ENCODE data around the gene XYLT1. TPM values are rescaled to one million over a fixed set of nuclear protein-coding genes. Genes with fewer than 3 reads are reported as not detected.

The XYLT1 gene
- total RNA-seq, 1 donor from 2014 or later, result under 0.01 TPM

DNA sequence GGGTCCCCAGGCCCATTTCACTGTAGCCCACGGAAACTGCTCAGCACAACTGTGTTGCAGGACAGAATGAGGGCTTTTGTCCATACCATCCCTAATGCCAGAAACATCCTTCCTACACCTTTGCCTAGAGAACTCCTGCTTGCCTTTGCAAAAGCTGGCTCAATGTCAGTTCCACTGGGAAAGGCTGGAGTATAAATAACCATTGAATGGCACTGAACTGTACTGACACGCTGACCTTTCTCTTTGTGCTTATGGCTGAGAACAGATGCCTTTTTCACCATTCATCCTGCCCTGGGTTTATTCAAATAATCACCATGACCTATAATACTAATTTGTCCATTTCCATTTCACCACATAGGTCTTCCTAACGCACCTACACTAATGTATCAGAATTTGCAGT lies 300.3 kb downstream of the XYLT1 start:
- Histone ChIP-seq H3K36me3 (ENCODE audit: control insufficient read depth, insufficient read depth, low read length) (no peaks in the 10 kb centered on the region), H3K27me3 (ENCODE audit: control insufficient read depth, insufficient read depth, low read length) (no peaks in the 10 kb centered on the region), H3K4me3 (ENCODE audit: low read depth, low read length) (no peak overlapping the region)
- DNase-seq (ENCODE audit: low read depth) (no peak), FAIRE-seq (no peak)
- TF ChIP-seq, protein P1, sequence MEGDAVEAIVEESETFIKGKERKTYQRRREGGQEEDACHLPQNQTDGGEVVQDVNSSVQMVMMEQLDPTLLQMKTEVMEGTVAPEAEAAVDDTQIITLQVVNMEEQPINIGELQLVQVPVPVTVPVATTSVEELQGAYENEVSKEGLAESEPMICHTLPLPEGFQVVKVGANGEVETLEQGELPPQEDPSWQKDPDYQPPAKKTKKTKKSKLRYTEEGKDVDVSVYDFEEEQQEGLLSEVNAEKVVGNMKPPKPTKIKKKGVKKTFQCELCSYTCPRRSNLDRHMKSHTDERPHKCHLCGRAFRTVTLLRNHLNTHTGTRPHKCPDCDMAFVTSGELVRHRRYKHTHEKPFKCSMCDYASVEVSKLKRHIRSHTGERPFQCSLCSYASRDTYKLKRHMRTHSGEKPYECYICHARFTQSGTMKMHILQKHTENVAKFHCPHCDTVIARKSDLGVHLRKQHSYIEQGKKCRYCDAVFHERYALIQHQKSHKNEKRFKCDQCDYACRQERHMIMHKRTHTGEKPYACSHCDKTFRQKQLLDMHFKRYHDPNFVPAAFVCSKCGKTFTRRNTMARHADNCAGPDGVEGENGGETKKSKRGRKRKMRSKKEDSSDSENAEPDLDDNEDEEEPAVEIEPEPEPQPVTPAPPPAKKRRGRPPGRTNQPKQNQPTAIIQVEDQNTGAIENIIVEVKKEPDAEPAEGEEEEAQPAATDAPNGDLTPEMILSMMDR (IDR thresholded peaks at IDR 0.05; ENCODE audit: insufficient read depth, low read length, severe bottlenecking), result no peak

DNA sequence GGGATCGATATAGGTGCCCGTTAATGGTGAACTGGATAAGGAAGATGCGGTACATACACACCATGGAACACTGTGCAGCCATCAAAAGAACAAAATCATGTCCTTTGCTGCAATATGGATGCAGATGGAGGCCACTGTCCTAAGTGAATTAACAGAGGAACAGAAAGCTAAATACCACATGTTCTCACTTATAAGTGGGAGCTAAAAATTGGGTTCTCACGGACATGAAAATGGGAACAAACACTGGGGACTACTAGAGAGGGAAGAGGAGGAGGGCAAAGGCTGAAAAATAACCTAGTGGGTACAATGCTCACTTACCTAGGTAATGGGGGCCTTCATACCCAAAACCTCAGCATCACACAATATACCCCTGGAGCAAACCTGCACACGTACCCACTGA lies 302.6 kb downstream of the XYLT1 start:
- FAIRE-seq, result no peak

DNA sequence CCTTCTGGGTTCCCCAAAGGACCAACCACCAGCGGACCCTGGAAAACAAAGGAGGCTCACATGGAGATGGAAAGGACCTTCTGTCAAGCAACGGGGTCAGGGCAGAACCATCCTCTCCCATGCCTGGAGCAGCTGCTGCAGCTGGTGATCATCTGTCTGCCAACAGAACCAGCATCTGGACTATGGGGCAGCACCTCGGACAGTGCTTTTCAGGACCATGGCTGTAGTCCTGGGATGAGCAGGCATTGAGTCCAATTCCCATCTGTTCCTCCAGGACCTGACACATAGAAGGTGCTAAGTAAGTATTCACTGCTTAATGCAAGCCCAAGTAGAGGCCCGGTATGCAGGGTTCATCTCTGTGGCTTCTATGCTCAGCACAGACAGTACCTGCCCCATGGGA lies 304.7 kb downstream of the XYLT1 start:
- Histone ChIP-seq H3K27me3 (ENCODE audit: control insufficient read depth, insufficient read depth, low read length) (no peaks in the 10 kb centered on the region), H3K36me3 (ENCODE audit: control insufficient read depth, insufficient read depth, low read length) (no peaks in the 10 kb centered on the region), H3K4me3 (ENCODE audit: low read depth, low read length) (no peak overlapping the region)
- DNase-seq (ENCODE audit: low read depth) (no peak), FAIRE-seq (no peak)
- TF ChIP-seq, protein P1 (IDR thresholded peaks at IDR 0.05; ENCODE audit: insufficient read depth, low read length, severe bottlenecking), result no peak

More for the DNA sequence above, 302.6 kb downstream of the XYLT1 start:
- no peak for DNase-seq (ENCODE audit: low read depth)
- H3K27me3 ChIP-seq (ENCODE audit: control insufficient read depth, insufficient read depth, low read length), result no peaks in the 10 kb centered on the region
- TF ChIP-seq, protein P1 (IDR thresholded peaks at IDR 0.05; ENCODE audit: insufficient read depth, low read length, severe bottlenecking), result no peak
- no peak overlapping the region for H3K4me3 ChIP-seq (ENCODE audit: low read depth, low read length)
- no peaks in the 10 kb centered on the region for H3K36me3 ChIP-seq (ENCODE audit: control insufficient read depth, insufficient read depth, low read length)

DNA sequence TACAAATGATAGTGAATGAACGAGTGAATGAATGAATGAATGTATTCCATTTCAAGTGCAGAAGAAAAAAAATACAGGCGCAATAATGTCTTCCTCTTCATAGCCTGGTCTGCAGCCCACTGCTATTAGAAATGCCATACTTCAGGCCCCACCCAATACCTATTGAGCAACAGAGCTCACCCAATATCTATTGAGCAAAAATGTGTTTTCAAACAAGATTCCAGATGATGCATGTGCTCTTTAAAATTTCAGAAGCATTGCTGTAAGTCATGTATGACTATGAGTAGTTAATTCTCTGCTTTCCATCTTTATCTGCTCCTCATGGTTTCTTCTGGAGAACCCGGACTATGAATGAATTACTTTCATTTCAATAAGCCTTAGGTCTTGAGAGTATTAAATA lies 308.2 kb downstream of the XYLT1 start:
- H3K27me3 ChIP-seq (ENCODE audit: control insufficient read depth, insufficient read depth, low read length), result no peaks in the 10 kb centered on the region
- H3K36me3 ChIP-seq (ENCODE audit: control insufficient read depth, insufficient read depth, low read length), result no peaks in the 10 kb centered on the region
- DNase-seq (ENCODE audit: low read depth), result no peak
- TF ChIP-seq, protein P1 (IDR thresholded peaks at IDR 0.05; ENCODE audit: insufficient read depth, low read length, severe bottlenecking), result no peak
- H3K4me3 ChIP-seq (ENCODE audit: low read depth, low read length), result no peak overlapping the region
- no peak for FAIRE-seq

DNA sequence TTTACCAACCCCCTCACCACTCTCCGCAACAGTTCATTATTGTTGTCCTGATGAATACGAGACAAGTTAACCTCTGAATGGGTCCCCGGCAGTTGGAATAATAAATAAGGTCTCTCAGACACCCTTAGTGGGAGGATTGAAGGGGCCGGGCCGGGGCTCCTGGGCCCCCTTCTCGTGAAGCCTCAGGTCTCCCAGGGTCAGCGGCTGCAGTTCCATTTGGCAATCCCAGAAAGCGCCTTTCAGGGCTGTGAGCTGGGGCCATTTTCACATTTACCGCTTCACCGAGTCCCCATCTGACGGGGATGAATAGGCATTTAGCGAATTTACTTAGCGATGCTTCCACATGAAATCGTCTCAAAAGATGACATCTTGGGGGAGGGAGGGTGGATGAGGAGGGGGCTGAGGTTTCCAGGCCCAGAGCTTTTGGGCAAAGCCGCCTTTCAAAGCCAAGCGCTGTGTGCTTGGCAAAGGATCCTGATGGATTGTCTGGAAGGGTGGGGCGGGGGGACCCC lies 309.8 kb downstream of the XYLT1 start:
- FAIRE-seq, result no peak
- H3K36me3 ChIP-seq (ENCODE audit: control insufficient read depth, insufficient read depth, low read length), result no peaks in the 10 kb centered on the region
- DNase-seq (ENCODE audit: low read depth), result no peak
- H3K27me3 ChIP-seq (ENCODE audit: control insufficient read depth, insufficient read depth, low read length), result no peaks in the 10 kb centered on the region
- TF ChIP-seq, protein P1 (IDR thresholded peaks at IDR 0.05; ENCODE audit: insufficient read depth, low read length, severe bottlenecking), result no peak
- no peak overlapping the region for H3K4me3 ChIP-seq (ENCODE audit: low read depth, low read length)

DNA sequence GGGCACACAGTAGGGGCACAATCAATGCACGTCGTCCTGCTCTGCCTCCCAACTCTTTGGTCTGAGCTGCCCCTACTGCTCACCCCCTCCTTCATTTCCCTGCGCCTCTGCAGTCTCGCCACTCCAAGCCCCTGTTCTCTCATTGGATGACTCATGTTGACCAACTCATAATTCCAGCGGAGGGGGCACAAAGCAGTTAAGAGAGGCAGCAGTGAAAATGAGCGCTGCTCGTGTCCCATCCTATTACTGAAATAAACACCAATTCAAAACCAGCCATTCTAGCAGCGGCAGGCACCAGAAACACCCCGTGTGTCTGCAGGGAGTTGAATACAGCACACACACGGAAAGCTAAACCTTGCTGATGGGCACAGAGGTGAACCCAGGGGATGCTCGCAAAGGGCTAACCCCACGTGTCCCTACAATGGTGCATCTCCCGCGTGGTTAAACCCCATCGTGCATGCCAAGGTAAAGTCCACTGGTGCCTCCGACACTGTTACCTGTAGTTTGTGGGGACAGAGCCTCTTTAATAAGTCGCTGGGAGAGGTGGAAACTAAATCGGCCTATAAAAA lies 310.4 kb downstream of the XYLT1 start:
- DNase-seq (ENCODE audit: low read depth) (no peak), FAIRE-seq (no peak)
- TF ChIP-seq, protein P1 (IDR thresholded peaks at IDR 0.05; ENCODE audit: insufficient read depth, low read length, severe bottlenecking), result no peak
- no peaks in the 10 kb centered on the region for H3K27me3 ChIP-seq (ENCODE audit: control insufficient read depth, insufficient read depth, low read length)
- H3K4me3 ChIP-seq (ENCODE audit: low read depth, low read length), result no peak overlapping the region
- H3K36me3 ChIP-seq (ENCODE audit: control insufficient read depth, insufficient read depth, low read length), result no peaks in the 10 kb centered on the region

Data from bronchial epithelial cell (primary cell).